Tibial artery (tissue), 4 donors: ENCODE measurements around the gene KIF18B.
A peak's percentile ranks its signal among the peaks of the same experiment; 100 is the strongest.

Experiments
- DNase-seq, 2 donors: peaks; one replicate each; pipeline ENCODE4 v3.0.0-alpha.2; 2019
- H3K27ac ChIP-seq, 2 donors: fragments of 200-600 bp; sonication (generic) in 1 of 2; 1 replicate in 1 of 2; 2 replicates in 1 of 2; pipeline ENCODE4 v1.5.1; 2018 to 2019; ENCODE audit warnings: mild to moderate bottlenecking in 1 of 2
- H3K27me3 ChIP-seq, 2 donors: fragments of 200-600 bp; sonication (generic) in 1 of 2; one replicate each; pipeline versions ENCODE4 v1.5.1 to v1.6.0; 2016 to 2019
- H3K36me3 ChIP-seq, 3 donors: fragments of 200-600 bp; sonication (generic) in 2 of 3; one replicate each; pipeline ENCODE4 v1.5.1; 2016 to 2019; ENCODE audit warnings: mild to moderate bottlenecking in 2 of 3
- H3K4me1 ChIP-seq, 4 donors: fragments of 200-600 bp; sonication (generic) in 2 of 4; 1 replicate in 3 of 4; 2 replicates in 1 of 4; pipeline ENCODE4 v1.5.1; 2016 to 2019
- H3K4me3 ChIP-seq, 2 donors: fragments of 200-600 bp; sonication (generic) in 1 of 2; 1 replicate in 1 of 2; 2 replicates in 1 of 2; pipeline ENCODE4 v1.5.1; 2018 to 2019; ENCODE audit warnings: mild to moderate bottlenecking in 2 of 2
- H3K9me3 ChIP-seq, 3 donors: fragments of 200-600 bp; sonication (generic) in 1 of 3; one replicate each; pipeline ENCODE4 v1.5.1; 2016 to 2019
- intact Hi-C: fragments of 100-400 bp; cut with DNase I; formaldehyde crosslinking; loops from one replicate; pipeline ENCODE4 v1.15.0; 2023; ENCODE audit warnings: low total_unique reads
- TF ChIP-seq, protein P1 (sequence below), 2 experiments: fragments of 200-600 bp in 1 of 2; fragments of 450-650 bp in 1 of 2; IDR thresholded peaks; one replicate each; pipeline ENCODE4 v1.5.1; 2017 to 2019; ENCODE audit warnings: antibody characterized with exemption in 2 of 2, mild to moderate bottlenecking in 1 of 2, moderate library complexity in 1 of 2

KIF18B gene

DNA sequence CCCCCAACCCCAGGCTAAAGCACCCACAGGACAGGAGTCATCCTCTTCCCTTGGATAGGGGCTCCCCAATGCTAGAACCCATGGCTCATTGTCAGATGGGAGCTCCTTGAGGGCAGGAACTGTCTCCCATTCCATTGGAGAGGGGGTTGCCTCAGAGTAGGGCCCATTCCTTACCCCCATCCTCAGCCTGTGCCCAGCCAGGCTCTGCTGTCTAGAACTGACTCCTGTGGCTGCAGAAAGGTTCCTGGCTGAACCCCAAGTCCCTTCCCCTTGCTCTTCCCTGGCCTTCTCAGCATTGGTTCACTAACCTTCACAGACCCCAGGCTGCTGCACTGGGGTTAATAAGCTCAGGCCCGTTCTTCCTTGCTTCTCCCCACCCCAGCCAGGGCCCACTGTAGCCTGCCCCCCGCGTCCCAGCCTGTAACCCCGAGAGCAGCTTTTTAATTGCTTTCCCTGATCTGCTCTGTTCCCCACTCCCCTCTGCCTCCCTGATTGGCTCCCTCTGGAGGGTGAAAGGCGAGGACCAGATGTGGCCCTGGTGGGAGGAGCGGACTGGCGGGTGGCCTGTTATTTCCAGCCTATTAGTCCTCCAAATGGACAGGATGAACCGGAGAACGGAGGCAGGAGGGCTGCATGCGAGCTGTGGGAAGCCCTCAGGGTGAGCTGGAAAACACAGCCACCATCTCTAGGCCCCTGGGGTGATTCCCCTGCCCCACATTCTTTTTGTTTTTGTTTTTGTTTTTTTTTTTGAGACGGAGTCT is 26.3 kb downstream of the KIF18B start:
- H3K27ac ChIP-seq = no peak overlapping the region
- peak in 1 of 2 donors; percentile 31 for DNase-seq
- TF ChIP-seq, protein P1, sequence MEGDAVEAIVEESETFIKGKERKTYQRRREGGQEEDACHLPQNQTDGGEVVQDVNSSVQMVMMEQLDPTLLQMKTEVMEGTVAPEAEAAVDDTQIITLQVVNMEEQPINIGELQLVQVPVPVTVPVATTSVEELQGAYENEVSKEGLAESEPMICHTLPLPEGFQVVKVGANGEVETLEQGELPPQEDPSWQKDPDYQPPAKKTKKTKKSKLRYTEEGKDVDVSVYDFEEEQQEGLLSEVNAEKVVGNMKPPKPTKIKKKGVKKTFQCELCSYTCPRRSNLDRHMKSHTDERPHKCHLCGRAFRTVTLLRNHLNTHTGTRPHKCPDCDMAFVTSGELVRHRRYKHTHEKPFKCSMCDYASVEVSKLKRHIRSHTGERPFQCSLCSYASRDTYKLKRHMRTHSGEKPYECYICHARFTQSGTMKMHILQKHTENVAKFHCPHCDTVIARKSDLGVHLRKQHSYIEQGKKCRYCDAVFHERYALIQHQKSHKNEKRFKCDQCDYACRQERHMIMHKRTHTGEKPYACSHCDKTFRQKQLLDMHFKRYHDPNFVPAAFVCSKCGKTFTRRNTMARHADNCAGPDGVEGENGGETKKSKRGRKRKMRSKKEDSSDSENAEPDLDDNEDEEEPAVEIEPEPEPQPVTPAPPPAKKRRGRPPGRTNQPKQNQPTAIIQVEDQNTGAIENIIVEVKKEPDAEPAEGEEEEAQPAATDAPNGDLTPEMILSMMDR (IDR thresholded peaks at IDR 0.05) = no peak
- intact Hi-C loops = loop anchor here (2.0 to 10.0 kb wide), 2 partner anchors 99 to 273 kb away; no protein-coding TSS in a partner anchor
- H3K4me1 ChIP-seq = peaks cover 0 to 15% (median 12%) of the 10 kb centered on the region in 4 donors
- no peaks in the 10 kb centered on the region for H3K27me3 ChIP-seq
- no peaks in the 10 kb centered on the region for H3K36me3 ChIP-seq
- no peaks in the 10 kb centered on the region for H3K9me3 ChIP-seq
- H3K4me3 ChIP-seq = no peak overlapping the region

DNA sequence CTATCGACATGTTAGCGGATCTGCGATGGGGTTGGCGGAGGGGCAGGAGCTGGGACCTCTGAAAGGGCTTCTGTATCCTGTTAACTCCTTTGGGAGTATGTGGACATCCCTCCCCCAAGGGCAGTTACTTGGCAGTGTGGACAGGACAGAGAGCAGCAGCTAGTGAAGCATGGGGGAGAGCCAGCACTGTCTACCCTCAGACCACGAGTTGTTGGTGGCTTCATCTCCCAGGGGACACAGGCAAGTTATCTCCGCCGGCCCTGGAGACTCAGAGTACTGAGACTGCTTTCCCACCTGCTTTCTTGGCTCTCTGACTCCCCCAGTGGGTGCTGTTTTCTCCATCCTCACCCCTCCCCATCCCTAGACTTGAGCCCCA is 27.0 kb downstream of the KIF18B start:
- Histone ChIP-seq H3K4me3 (no peak overlapping the region), H3K27me3 (no peaks in the 10 kb centered on the region), H3K27ac (no peak overlapping the region), H3K36me3 (no peaks in the 10 kb centered on the region), H3K4me1 (peaks cover 0 to 19% (median 12%) of the 10 kb centered on the region in 4 donors), H3K9me3 (no peaks in the 10 kb centered on the region)
- TF ChIP-seq, protein P1 (IDR thresholded peaks at IDR 0.05) = no peak
- intact Hi-C loops = loop anchor here (2.0 to 10.0 kb wide), 2 partner anchors 100 to 274 kb away; no protein-coding TSS in a partner anchor
- peak in 1 of 2 donors; percentile 48 for DNase-seq

DNA sequence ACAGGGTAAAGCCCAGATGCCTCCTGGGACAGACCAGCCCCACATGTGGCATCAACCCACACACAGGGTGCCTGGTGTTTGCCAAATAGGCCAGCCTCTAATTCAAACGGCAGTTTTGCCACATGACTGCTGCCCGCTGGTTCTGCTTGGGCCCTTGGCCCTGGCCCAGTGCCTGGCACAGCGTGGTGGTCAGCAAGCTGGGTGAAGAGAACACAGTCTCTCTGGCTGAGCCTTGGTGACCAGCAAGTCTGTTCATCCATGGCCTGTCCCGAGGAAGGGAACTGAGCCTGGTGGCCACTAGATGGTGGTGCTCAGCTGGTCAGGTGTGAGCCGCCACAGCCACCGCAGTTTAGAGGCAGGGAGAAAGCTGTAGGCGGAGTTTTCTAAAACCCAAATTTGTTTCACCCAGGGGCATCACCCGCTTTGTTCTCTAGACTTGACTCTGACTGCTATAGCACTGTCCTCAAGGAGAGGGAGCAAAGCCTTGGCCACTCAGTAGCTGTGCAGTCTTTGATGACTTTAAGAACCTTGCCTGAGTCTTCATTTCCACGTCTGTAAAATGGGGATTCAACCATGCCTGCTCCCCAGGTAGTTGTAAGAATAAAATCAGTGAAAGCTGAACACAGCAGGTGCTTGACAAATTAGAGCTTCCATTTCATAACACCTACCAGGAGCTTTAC is 27.5 kb downstream of the KIF18B start:
- TF ChIP-seq, protein P1 (IDR thresholded peaks at IDR 0.05) = peak; percentile 81 to 93
- Histone ChIP-seq H3K27ac (no peak overlapping the region), H3K27me3 (no peaks in the 10 kb centered on the region), H3K4me3 (no peak overlapping the region), H3K9me3 (no peaks in the 10 kb centered on the region), H3K4me1 (peaks cover 0 to 19% (median 12%) of the 10 kb centered on the region in 4 donors), H3K36me3 (no peaks in the 10 kb centered on the region)
- DNase-seq = peak; percentile 86 to 87
- intact Hi-C loops = loop anchor here (2.0 to 10.0 kb wide), 3 partner anchors 101 to 275 kb away; partner anchors contain the start of gene PLCD3

DNA sequence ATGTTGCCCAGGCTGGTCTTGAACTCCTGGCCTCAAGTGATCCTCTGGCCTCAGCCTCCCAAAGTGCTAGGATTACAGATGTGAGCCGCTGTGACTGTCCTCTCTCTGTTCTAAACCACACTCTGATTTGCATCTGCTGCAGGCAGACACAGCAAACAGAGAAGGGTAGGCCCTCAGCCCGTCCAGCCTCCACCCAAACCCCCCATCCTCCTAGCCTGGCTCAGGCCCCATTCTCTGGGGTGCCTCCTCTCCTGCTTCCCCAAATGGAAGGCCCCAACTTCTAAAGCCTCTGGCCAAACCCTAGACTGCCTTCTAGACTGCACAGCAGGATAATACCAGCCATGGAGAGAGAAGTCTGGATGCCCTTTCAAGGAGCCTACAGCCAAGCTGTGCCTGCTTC is 28.2 kb downstream of the KIF18B start:
- DNase-seq = peak in 1 of 2 donors; percentile 24

DNA sequence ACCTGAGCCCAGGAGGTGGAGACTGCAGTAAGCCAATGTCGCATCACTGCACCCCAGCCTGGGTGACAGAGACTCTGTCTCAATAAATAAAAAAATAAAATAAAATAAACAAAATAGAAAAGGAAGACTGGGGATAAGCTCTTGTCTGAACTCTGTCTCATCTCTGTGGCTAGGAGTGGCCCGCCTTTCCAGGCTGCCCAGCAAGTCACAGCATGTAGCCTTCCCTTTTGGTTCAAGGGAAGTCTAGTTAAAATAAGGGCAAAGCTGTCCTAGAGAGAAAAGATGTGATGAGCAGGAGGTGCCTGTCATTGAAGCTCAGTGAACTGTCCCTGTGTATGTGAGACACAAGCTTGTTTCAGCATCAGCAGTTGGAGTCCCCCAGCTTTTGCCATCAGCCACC is 29.6 kb downstream of the KIF18B start:
- Histone ChIP-seq H3K9me3 (no peaks in the 10 kb centered on the region), H3K4me3 (no peak overlapping the region), H3K36me3 (no peaks in the 10 kb centered on the region), H3K27me3 (peaks cover 0 to 8% of the 10 kb centered on the region in 2 donors), H3K4me1 (peaks cover 0 to 19% (median 12%) of the 10 kb centered on the region in 4 donors), H3K27ac (no peak overlapping the region)
- DNase-seq = no peak
- intact Hi-C loops = loop anchor here (5.0 kb wide), 1 partner anchor 214 kb away; the partner anchor contains the start of gene PLCD3
- TF ChIP-seq, protein P1 (IDR thresholded peaks at IDR 0.05) = no peak

More for the DNA sequence above, 28.2 kb downstream of the KIF18B start:
- Histone ChIP-seq H3K27me3 (no peaks in the 10 kb centered on the region), H3K9me3 (no peaks in the 10 kb centered on the region), H3K27ac (no peak overlapping the region), H3K4me1 (peaks cover 0 to 19% (median 12%) of the 10 kb centered on the region in 4 donors), H3K4me3 (no peak overlapping the region), H3K36me3 (no peaks in the 10 kb centered on the region)
- TF ChIP-seq, protein P1 (IDR thresholded peaks at IDR 0.05) = no peak
- intact Hi-C loops = loop anchor here (5.0 kb wide), 1 partner anchor 213 kb away; the partner anchor contains the start of gene PLCD3
